BE2C (cell line): ENCODE results near the gene PTPN18.

Experiments used
- DNase-seq: peaks from one replicate; pipeline ENCODE4 v3.0.0-alpha.2; 2020
- H3K27me3 ChIP-seq: fragments of 250-450 bp; sonication (Bioruptor Pico); 2 replicates; pipeline ENCODE4 v1.5.1; 2020; ENCODE audit warnings: mild to moderate bottlenecking
- H3K36me3 ChIP-seq: fragments of 250-450 bp; sonication (Bioruptor Pico); 2 replicates; pipeline ENCODE4 v1.5.1; 2020; ENCODE audit warnings: mild to moderate bottlenecking
- H3K4me1 ChIP-seq: fragments of 250-450 bp; sonication (Bioruptor Pico); 2 replicates; pipeline ENCODE4 v1.5.1; 2020
- H3K4me3 ChIP-seq: 2 replicates; pipeline ENCODE4 v1.5.1; 2011; ENCODE audit warnings: low read depth, low read length
- H3K9me3 ChIP-seq: fragments of 250-450 bp; sonication (Bioruptor Pico); 2 replicates; pipeline ENCODE4 v1.5.1; 2020
- TF ChIP-seq, protein P1 (sequence below): IDR thresholded peaks from 2 replicates; pipeline ENCODE4 v1.5.1; 2012; ENCODE audit warnings: mild to moderate bottlenecking, low read depth, low read length

PTPN18 gene

DNA sequence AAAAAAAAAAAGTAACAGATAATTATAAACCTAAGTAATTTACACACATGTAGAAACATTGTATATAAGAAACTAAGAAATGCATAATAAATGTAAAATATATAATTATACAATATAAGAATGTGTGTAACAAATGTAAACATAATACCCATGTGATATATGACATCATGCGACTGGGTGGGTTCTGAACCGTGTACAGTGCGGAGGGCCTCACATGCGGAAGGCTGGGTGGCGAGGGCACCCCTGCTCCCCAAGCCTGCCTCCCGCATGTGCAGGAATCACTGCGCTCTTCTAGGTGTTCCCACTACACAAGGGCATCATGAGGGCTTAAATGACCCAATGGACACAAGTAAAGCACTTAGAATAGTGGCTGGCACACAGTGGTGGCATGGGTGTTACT is 2.0 kb downstream of the PTPN18 start:
- Histone ChIP-seq H3K4me1 (no peaks in the 10 kb centered on the region), H3K27me3 (no peaks in the 10 kb centered on the region), H3K4me3 (no peak overlapping the region), H3K9me3 (no peaks in the 10 kb centered on the region), H3K36me3 (no peaks in the 10 kb centered on the region)
- TF ChIP-seq, protein P1, sequence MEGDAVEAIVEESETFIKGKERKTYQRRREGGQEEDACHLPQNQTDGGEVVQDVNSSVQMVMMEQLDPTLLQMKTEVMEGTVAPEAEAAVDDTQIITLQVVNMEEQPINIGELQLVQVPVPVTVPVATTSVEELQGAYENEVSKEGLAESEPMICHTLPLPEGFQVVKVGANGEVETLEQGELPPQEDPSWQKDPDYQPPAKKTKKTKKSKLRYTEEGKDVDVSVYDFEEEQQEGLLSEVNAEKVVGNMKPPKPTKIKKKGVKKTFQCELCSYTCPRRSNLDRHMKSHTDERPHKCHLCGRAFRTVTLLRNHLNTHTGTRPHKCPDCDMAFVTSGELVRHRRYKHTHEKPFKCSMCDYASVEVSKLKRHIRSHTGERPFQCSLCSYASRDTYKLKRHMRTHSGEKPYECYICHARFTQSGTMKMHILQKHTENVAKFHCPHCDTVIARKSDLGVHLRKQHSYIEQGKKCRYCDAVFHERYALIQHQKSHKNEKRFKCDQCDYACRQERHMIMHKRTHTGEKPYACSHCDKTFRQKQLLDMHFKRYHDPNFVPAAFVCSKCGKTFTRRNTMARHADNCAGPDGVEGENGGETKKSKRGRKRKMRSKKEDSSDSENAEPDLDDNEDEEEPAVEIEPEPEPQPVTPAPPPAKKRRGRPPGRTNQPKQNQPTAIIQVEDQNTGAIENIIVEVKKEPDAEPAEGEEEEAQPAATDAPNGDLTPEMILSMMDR, result no peak
- no peak for DNase-seq

DNA sequence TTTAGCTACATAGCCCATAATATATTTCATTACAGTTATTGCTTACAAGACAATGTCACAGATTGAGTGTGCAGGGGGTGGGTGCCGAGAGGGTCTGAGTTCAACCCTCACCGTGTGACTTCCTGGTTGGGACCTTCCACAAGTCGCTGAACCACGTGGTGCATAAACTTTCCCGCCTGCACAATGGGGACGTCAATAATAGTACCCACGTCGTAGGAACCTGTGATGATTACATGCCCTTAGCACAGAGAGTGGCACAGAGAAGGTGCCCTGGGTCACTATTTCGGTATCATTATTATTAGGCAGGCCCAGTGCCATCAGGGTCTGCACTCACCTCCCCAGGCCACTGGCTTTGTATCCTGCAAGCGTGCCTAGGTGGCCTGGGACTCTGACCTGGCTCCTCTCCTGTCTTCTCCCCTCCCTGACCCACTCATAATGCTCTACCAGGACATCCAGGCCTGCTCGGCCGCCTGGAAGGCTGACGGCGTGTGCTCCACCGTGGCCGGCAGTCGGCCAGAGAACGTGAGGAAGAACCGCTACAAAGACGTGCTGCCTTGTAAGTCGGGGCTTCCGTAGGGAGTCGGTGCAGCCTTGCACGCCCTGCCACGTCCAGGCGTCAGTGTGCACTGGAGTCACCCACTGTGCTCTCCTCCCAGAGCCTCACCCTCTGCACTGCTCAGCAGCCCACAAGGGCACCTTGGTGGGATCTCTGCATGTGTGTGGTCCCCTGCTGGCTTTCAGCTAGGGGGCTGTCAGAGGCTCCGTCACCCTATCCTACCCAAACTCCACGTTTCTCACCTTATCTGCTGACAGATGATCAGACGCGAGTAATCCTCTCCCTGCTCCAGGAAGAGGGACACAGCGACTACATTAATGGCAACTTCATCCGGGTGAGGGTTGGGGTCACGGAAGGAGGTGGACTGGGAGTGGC is 2.8 kb downstream of the PTPN18 start:
- DNase-seq, result no peak
- Histone ChIP-seq H3K27me3 (no peaks in the 10 kb centered on the region), H3K4me1 (no peaks in the 10 kb centered on the region), H3K9me3 (no peaks in the 10 kb centered on the region), H3K4me3 (no peak overlapping the region), H3K36me3 (no peaks in the 10 kb centered on the region)
- TF ChIP-seq, protein P1, result no peak

DNA sequence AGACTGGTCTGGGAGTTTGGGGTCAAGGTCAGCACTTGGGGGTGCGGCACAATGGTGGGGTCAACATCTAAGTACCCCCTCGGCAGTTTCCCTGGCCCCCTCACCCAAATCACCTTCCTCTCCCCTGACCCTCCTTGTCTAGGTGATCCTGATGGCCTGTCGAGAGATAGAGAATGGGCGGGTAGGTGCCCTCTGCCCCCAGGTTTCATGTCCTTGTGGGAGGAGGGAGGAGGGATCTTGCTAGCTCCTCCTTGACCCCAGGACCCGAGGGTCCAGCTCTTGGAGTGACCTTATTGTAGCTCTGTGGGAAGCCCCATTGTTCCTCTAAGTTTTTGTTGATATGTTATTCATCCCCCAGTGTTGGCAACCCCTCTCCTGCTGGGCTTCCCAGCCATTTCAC is 3.6 kb downstream of the PTPN18 start:
- H3K36me3 ChIP-seq, result no peaks in the 10 kb centered on the region
- no peaks in the 10 kb centered on the region for H3K9me3 ChIP-seq
- no peak overlapping the region for H3K4me3 ChIP-seq
- no peak for DNase-seq
- no peaks in the 10 kb centered on the region for H3K27me3 ChIP-seq
- TF ChIP-seq, protein P1, result no peak
- no peaks in the 10 kb centered on the region for H3K4me1 ChIP-seq

DNA sequence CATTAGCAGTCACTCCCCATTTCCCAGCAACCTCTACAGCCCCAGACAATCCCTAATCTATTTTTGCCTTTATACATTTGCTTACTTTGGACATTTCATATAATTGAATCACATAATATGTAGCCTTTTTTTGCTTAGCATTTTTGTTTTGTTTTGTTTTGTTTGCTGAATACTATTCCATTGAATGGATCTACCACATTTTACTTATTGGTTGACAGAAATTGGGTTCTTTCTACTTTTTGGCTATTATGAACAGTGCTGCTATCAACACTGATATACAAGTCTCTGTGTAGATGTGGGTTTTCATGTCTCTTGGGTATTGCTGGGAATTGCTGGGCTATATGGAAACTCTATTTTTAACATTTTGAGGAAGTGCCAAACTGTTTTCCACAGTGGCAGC is 7.6 kb downstream of the PTPN18 start:
- no peaks in the 10 kb centered on the region for H3K9me3 ChIP-seq
- H3K4me3 ChIP-seq, result no peak overlapping the region
- H3K4me1 ChIP-seq, result no peaks in the 10 kb centered on the region
- H3K36me3 ChIP-seq, result no peaks in the 10 kb centered on the region
- DNase-seq, result no peak
- H3K27me3 ChIP-seq, result no peaks in the 10 kb centered on the region
- TF ChIP-seq, protein P1, result no peak

DNA sequence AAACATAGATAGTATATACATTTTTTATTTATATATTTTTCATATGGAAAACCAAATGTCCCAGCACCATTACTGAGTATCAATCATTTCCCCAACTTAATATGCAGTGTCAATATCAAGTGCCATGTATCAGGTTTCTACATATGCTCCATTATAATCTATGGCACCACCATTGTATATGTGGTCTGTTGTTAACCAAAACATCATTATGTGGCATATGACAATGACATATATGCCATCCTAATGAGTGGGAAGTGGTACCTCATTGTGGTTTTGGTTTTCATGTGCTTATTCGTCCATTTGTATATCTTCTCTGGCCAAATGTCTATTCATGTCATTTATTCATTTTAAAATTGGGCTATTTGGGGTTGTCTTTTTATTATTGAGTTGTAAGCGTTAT is 9.2 kb downstream of the PTPN18 start:
- no peak for DNase-seq
- TF ChIP-seq, protein P1, result no peak
- H3K9me3 ChIP-seq, result no peaks in the 10 kb centered on the region
- H3K27me3 ChIP-seq, result no peaks in the 10 kb centered on the region
- no peak overlapping the region for H3K4me3 ChIP-seq
- H3K4me1 ChIP-seq, result no peaks in the 10 kb centered on the region
- H3K36me3 ChIP-seq, result no peaks in the 10 kb centered on the region

DNA sequence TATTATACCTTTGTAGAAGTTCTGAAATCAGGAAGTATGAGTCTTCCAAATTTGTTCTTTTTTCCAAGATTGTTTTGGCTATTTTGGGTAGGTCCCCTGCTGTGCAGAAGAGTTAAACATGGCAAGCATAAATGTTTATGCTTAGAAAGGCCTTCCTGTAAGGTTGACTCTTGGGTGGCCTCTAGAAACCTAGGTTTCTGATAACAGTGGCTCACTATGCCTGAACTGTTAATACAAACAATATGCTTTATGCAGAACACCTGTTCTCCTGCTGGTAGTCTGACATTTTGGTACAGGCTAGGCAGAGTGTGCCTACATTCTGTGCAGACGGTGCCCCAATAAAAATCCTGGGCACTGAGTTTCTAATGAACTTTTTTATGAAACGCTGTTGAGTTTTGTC is 10.1 kb downstream of the PTPN18 start:
- H3K36me3 ChIP-seq, result no peaks in the 10 kb centered on the region
- no peaks in the 10 kb centered on the region for H3K27me3 ChIP-seq
- TF ChIP-seq, protein P1, result no peak
- no peaks in the 10 kb centered on the region for H3K4me1 ChIP-seq
- no peak for DNase-seq
- H3K4me3 ChIP-seq, result no peak overlapping the region
- H3K9me3 ChIP-seq, result no peaks in the 10 kb centered on the region
